Breast epithelium (tissue), 3 donors: Measurements from ENCODE around the gene GREB1.

ENCODE experiments used
- CTCF ChIP-seq, 3 donors: fragments of 450-650 bp; IDR thresholded peaks; one replicate each; pipeline ENCODE4 v1.5.1; 2016 to 2017; ENCODE audit warnings: antibody characterized with exemption in 3 of 3, mild to moderate bottlenecking in 3 of 3, moderate library complexity in 3 of 3
- POLR2A ChIP-seq: fragments of 450-650 bp; IDR thresholded peaks from one replicate; pipeline ENCODE4 v1.6.1; 2016; ENCODE audit warnings: antibody characterized with exemption, mild to moderate bottlenecking, moderate library complexity
- POLR2AphosphoS5 ChIP-seq, 3 donors: sonication (generic); formaldehyde crosslinking; IDR thresholded peaks; one replicate each; pipeline ENCODE4 v1.6.1; 2017; ENCODE audit warnings: antibody characterized with exemption in 3 of 3

- TF ChIP-seq CTCF (IDR thresholded peaks at IDR 0.05) (no peak), POLR2A (no peak), POLR2AphosphoS5 (IDR thresholded peaks at IDR 0.05) (no peak)
Observed at GRCh38 chr2:11683476-11683875, 149.6 kb downstream of the GREB1 start.
